GM23338 (cell line): ENCODE measurements around the gene CDH18. TPM values are rescaled to one million over a fixed set of nuclear protein-coding genes. Genes with fewer than 3 reads are reported as not detected.
A peak's percentile ranks its signal among the peaks of the same experiment; 100 is the strongest.

ENCODE experiments used
- ATAC-seq: fragments of 200-7000 bp; cut with Tn5 transposase; 3 replicates; pipeline ENCODE4 v1.9.1; 2020
- DNase-seq: peaks from one replicate; pipeline ENCODE4 v3.0.0-alpha.2; 2015; ENCODE audit warnings: low spot score
- H2AFZ ChIP-seq: fragments of 200-600 bp; sonication (generic); 2 replicates; pipeline ENCODE4 v1.8.0; 2016; ENCODE audit warnings: antibody characterized with exemption, mild to moderate bottlenecking, moderate library complexity
- H3F3A ChIP-seq: fragments of 200-600 bp; sonication (generic); replicated peaks from 2 replicates; pipeline ENCODE4 v1.8.0; 2017; ENCODE audit warnings: antibody characterized with exemption, mixed run types, low read depth
- H3K27ac ChIP-seq: fragments of 200-600 bp; sonication (generic); 2 replicates; pipeline ENCODE4 v1.6.1; 2016; ENCODE audit warnings: low read depth
- H3K27me3 ChIP-seq: fragments of 200-600 bp; sonication (generic); 2 replicates; pipeline ENCODE4 v1.8.0; 2016; ENCODE audit warnings: mild to moderate bottlenecking, mixed run types, moderate library complexity; ENCODE audit not compliant: insufficient read depth
- H3K36me3 ChIP-seq: fragments of 200-600 bp; sonication (generic); 2 replicates; pipeline ENCODE4 v1.8.0; 2016; ENCODE audit warnings: mild to moderate bottlenecking; ENCODE audit not compliant: insufficient read depth
- H3K4me1 ChIP-seq: fragments of 200-600 bp; sonication (generic); 2 replicates; pipeline ENCODE4 v1.8.0; 2016; ENCODE audit warnings: mild to moderate bottlenecking, moderate library complexity; ENCODE audit not compliant: insufficient read depth
- H3K4me2 ChIP-seq: fragments of 200-600 bp; sonication (generic); 2 replicates; pipeline ENCODE4 v1.7.1; 2017; ENCODE audit warnings: mixed run types
- H3K4me3 ChIP-seq: fragments of 200-600 bp; sonication (generic); 2 replicates; pipeline ENCODE4 v1.6.1; 2016; ENCODE audit warnings: mixed run types
- H3K79me2 ChIP-seq: fragments of 200-600 bp; sonication (generic); replicated peaks from 2 replicates; pipeline ENCODE4 v1.8.0; 2017; ENCODE audit warnings: mild to moderate bottlenecking; ENCODE audit not compliant: insufficient read depth
- H3K9me2 ChIP-seq: fragments of 200-600 bp; sonication (generic); 2 replicates; pipeline ENCODE4 v1.8.0; 2017; ENCODE audit not compliant: insufficient read depth
- H4K20me1 ChIP-seq: fragments of 200-600 bp; sonication (generic); replicated peaks from 2 replicates; pipeline ENCODE4 v1.8.0; 2017; ENCODE audit warnings: mild to moderate bottlenecking; ENCODE audit not compliant: insufficient read depth
- H3K27ac Mint-ChIP-seq: 2 replicates; pipeline ENCODE4 v1.8.0; 2020; ENCODE audit warnings: inconsistent platforms, mild to moderate bottlenecking, moderate library complexity, mixed read lengths
- H3K27me3 Mint-ChIP-seq: 3 replicates; pipeline ENCODE4 v1.8.0; 2022; ENCODE audit warnings: low read depth, mild to moderate bottlenecking, moderate library complexity, mixed read lengths, inconsistent platforms; ENCODE audit not compliant: insufficient read depth, poor library complexity
- H3K36me3 Mint-ChIP-seq: 3 replicates; pipeline ENCODE4 v1.8.0; 2021; ENCODE audit warnings: low read depth, mild to moderate bottlenecking, inconsistent platforms, moderate library complexity, mixed read lengths
- H3K4me1 Mint-ChIP-seq: 3 replicates; pipeline ENCODE4 v1.8.0; 2020; ENCODE audit warnings: mild to moderate bottlenecking, inconsistent platforms, mixed read lengths
- H3K4me3 Mint-ChIP-seq: 3 replicates; pipeline ENCODE4 v1.8.0; 2021; ENCODE audit warnings: moderate library complexity, mild to moderate bottlenecking, inconsistent platforms, mixed read lengths
- H3K9me3 Mint-ChIP-seq: 3 replicates; pipeline ENCODE4 v1.8.0; 2020; ENCODE audit warnings: moderate library complexity, mild to moderate bottlenecking, inconsistent platforms, mixed read lengths
- CREB1 ChIP-seq: fragments of 250-450 bp; sonication (Bioruptor Pico); IDR thresholded peaks from 2 replicates; pipeline ENCODE4 v1.5.0; 2020; ENCODE audit warnings: low read depth, mild to moderate bottlenecking, moderate library complexity
- CTCF ChIP-seq, 2 experiments: fragments of 200-600 bp in 1 of 2; sonication (generic) in 1 of 2; conservative IDR thresholded peaks; 2 replicates each; pipeline versions ENCODE4 v1.5.1 to v1.6.1; 2016 to 2017; ENCODE audit warnings: antibody characterized with exemption in 2 of 2, low read depth in 2 of 2, mild to moderate bottlenecking in 2 of 2, moderate library complexity in 1 of 2
- EZH2 ChIP-seq: fragments of 200-600 bp; sonication (generic); IDR thresholded peaks from one replicate; pipeline ENCODE4 v1.8.0; 2017; ENCODE audit warnings: antibody characterized with exemption, mild to moderate bottlenecking, low read depth; ENCODE audit not compliant: unreplicated experiment
- STAT1 ChIP-seq: IDR thresholded peaks from one replicate; pipeline ENCODE4 v1.6.1; 2016; ENCODE audit warnings: antibody characterized with exemption; ENCODE audit not compliant: unreplicated experiment
- ZNF114 ChIP-seq: fragments of 250-450 bp; sonication (Bioruptor Pico); IDR thresholded peaks from 2 replicates; pipeline ENCODE4 v1.5.0; 2020; ENCODE audit warnings: mild to moderate bottlenecking, moderate library complexity
- ZNF331 ChIP-seq: fragments of 250-450 bp; sonication (Bioruptor Pico); IDR thresholded peaks from 2 replicates; pipeline ENCODE4 v1.5.0; 2020; ENCODE audit warnings: low read depth, mild to moderate bottlenecking, moderate library complexity
- polyA plus RNA-seq: library from polyadenylated mRNA; unstranded; fragments of >200 nt; fragmentation: Nextera tagmentation; extraction: Ambion mirVana; gene quantifications from 2 replicates; pipeline ENCODE4 v1.2.1, GENCODE V29; 2016
- total RNA-seq: library from RNA; depleted of rRNA; stranded (reverse); fragments of >200 nt; shearing (Covaris generic); gene quantifications from 2 replicates; pipeline ENCODE4 v1.2.3, GENCODE V29; 2014
- TF ChIP-seq, protein P1 (sequence below): fragments of 250-450 bp; sonication (Bioruptor Pico); IDR thresholded peaks from 2 replicates; pipeline ENCODE4 v1.5.0; 2020; ENCODE audit warnings: mild to moderate bottlenecking, moderate library complexity
- TF ChIP-seq, protein P2 (sequence below): IDR thresholded peaks from 2 replicates; pipeline ENCODE4 v1.6.1; 2016; ENCODE audit warnings: antibody characterized with exemption
- TF ChIP-seq, protein P3 (sequence below): IDR thresholded peaks from one replicate; pipeline ENCODE4 v1.6.1; 2018; ENCODE audit warnings: antibody characterized with exemption; ENCODE audit not compliant: unreplicated experiment

The CDH18 gene
- total and polyA plus RNA-seq, 2 experiments from 2014 or later, result 1.3 TPM; not detected in 1

DNA sequence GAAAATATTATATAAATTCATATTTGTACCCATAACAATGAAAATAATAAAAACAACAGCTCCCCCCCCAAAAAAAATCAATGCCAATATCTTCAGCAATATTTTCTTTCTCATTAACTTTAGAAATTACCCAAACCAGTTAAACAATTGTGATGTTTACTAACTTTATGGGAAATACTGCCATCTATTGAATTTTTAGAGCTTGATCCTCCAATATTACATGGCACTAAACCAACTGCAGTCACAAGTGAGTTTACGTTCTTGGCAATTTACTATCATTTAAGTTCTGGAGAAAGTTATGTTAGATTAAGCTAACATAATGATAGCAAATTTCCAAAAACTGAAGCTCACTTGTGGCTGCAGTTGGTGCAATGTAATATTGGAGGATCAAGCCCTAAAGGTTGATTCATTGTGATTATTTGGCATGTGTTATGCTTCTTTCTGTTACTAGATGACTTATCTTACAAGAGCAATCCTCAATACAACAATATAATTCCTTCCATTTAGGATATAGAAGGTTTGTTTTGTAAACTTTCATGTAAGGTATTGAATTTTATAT lies 379.5 kb downstream of the CDH18 start (continued):
- TF ChIP-seq, protein P1, sequence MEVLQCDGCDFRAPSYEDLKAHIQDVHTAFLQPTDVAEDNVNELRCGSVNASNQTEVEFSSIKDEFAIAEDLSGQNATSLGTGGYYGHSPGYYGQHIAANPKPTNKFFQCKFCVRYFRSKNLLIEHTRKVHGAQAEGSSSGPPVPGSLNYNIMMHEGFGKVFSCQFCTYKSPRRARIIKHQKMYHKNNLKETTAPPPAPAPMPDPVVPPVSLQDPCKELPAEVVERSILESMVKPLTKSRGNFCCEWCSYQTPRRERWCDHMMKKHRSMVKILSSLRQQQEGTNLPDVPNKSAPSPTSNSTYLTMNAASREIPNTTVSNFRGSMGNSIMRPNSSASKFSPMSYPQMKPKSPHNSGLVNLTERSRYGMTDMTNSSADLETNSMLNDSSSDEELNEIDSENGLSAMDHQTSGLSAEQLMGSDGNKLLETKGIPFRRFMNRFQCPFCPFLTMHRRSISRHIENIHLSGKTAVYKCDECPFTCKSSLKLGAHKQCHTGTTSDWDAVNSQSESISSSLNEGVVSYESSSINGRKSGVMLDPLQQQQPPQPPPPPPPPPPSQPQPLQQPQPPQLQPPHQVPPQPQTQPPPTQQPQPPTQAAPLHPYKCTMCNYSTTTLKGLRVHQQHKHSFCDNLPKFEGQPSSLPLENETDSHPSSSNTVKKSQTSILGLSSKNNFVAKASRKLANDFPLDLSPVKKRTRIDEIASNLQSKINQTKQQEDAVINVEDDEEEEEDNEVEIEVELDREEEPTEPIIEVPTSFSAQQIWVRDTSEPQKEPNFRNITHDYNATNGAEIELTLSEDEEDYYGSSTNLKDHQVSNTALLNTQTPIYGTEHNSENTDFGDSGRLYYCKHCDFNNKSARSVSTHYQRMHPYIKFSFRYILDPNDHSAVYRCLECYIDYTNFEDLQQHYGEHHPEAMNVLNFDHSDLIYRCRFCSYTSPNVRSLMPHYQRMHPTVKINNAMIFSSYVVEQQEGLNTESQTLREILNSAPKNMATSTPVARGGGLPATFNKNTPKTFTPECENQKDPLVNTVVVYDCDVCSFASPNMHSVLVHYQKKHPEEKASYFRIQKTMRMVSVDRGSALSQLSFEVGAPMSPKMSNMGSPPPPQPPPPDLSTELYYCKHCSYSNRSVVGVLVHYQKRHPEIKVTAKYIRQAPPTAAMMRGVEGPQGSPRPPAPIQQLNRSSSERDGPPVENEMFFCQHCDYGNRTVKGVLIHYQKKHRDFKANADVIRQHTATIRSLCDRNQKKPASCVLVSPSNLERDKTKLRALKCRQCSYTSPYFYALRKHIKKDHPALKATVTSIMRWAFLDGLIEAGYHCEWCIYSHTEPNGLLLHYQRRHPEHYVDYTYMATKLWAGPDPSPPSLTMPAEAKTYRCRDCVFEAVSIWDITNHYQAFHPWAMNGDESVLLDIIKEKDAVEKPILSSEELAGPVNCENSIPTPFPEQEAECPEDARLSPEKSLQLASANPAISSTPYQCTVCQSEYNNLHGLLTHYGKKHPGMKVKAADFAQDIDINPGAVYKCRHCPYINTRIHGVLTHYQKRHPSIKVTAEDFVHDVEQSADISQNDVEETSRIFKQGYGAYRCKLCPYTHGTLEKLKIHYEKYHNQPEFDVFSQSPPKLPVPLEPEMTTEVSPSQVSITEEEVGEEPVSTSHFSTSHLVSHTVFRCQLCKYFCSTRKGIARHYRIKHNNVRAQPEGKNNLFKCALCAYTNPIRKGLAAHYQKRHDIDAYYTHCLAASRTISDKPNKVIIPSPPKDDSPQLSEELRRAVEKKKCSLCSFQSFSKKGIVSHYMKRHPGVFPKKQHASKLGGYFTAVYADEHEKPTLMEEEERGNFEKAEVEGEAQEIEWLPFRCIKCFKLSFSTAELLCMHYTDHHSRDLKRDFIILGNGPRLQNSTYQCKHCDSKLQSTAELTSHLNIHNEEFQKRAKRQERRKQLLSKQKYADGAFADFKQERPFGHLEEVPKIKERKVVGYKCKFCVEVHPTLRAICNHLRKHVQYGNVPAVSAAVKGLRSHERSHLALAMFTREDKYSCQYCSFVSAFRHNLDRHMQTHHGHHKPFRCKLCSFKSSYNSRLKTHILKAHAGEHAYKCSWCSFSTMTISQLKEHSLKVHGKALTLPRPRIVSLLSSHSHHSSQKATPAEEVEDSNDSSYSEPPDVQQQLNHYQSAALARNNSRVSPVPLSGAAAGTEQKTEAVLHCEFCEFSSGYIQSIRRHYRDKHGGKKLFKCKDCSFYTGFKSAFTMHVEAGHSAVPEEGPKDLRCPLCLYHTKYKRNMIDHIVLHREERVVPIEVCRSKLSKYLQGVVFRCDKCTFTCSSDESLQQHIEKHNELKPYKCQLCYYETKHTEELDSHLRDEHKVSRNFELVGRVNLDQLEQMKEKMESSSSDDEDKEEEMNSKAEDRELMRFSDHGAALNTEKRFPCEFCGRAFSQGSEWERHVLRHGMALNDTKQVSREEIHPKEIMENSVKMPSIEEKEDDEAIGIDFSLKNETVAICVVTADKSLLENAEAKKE (CRISPR knock-in tag), result no peak
- TF ChIP-seq, protein P2, sequence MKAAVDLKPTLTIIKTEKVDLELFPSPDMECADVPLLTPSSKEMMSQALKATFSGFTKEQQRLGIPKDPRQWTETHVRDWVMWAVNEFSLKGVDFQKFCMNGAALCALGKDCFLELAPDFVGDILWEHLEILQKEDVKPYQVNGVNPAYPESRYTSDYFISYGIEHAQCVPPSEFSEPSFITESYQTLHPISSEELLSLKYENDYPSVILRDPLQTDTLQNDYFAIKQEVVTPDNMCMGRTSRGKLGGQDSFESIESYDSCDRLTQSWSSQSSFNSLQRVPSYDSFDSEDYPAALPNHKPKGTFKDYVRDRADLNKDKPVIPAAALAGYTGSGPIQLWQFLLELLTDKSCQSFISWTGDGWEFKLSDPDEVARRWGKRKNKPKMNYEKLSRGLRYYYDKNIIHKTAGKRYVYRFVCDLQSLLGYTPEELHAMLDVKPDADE, result no peak

GRCh38 chr5:19605846-19606407 lies 382.1 kb downstream of the CDH18 start:
- Mint-ChIP-seq H3K27me3 (no peaks in the 10 kb centered on the region), H3K4me3 (no peak overlapping the region), H3K9me3 (peaks cover 13% of the 10 kb centered on the region; the same call in 2 of the 3 replicates), H3K4me1 (0 out of 3 replicates have a peak, but pooled peaks cover 2% of the 10 kb centered on the region), H3K27ac (no peak overlapping the region), H3K36me3 (peaks cover 2% of the 10 kb centered on the region; the same call in 2 of the 3 replicates)
- ATAC-seq, result no peak
- Histone ChIP-seq H3K4me1 (no peaks in the 10 kb centered on the region), H3F3A (no peaks in the 10 kb centered on the region), H3K36me3 (no peaks in the 10 kb centered on the region), H3K79me2 (no peaks in the 10 kb centered on the region), H3K4me2 (no peak overlapping the region), H2AFZ (peak overlapping the region; percentile 67; the same call in 1 of the 2 replicates), H3K27me3 (no peaks in the 10 kb centered on the region), H4K20me1 (no peaks in the 10 kb centered on the region), H3K9me2 (no peaks in the 10 kb centered on the region), H3K27ac (no peak overlapping the region), H3K4me3 (no peak overlapping the region)
- TF ChIP-seq ZNF114 (CRISPR knock-in tag) (no peak), CREB1 (CRISPR knock-in tag) (no peak), CTCF (conservative IDR thresholded peaks at IDR 0.05; ENCODE audit: low read depth in 2 of 2) (no peak), EZH2 (no peak), ZNF331 (CRISPR knock-in tag) (no peak), STAT1 (no peak)
- TF ChIP-seq, protein P3, sequence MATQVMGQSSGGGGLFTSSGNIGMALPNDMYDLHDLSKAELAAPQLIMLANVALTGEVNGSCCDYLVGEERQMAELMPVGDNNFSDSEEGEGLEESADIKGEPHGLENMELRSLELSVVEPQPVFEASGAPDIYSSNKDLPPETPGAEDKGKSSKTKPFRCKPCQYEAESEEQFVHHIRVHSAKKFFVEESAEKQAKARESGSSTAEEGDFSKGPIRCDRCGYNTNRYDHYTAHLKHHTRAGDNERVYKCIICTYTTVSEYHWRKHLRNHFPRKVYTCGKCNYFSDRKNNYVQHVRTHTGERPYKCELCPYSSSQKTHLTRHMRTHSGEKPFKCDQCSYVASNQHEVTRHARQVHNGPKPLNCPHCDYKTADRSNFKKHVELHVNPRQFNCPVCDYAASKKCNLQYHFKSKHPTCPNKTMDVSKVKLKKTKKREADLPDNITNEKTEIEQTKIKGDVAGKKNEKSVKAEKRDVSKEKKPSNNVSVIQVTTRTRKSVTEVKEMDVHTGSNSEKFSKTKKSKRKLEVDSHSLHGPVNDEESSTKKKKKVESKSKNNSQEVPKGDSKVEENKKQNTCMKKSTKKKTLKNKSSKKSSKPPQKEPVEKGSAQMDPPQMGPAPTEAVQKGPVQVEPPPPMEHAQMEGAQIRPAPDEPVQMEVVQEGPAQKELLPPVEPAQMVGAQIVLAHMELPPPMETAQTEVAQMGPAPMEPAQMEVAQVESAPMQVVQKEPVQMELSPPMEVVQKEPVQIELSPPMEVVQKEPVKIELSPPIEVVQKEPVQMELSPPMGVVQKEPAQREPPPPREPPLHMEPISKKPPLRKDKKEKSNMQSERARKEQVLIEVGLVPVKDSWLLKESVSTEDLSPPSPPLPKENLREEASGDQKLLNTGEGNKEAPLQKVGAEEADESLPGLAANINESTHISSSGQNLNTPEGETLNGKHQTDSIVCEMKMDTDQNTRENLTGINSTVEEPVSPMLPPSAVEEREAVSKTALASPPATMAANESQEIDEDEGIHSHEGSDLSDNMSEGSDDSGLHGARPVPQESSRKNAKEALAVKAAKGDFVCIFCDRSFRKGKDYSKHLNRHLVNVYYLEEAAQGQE, result no peak
- DNase-seq, result no peak
